Coronary artery (tissue), 2 donors: ENCODE data around the gene OR52W1.
"Not testable (repeated sequence)": the region's sequence is repeated elsewhere in the genome, so short reads cannot be mapped to it uniquely, and the experiment has no call there.

Source experiments
- DNase-seq: peaks from one replicate; pipeline ENCODE4 v3.0.0-alpha.2; 2017; ENCODE audit warnings: low spot score
- H3K27ac ChIP-seq, 2 donors: fragments of 200-600 bp; sonication (generic); one replicate each; pipeline ENCODE4 v1.5.1; 2016 to 2019
- H3K4me3 ChIP-seq: fragments of 200-600 bp; sonication (generic); 2 replicates; pipeline ENCODE4 v1.5.1; 2016; ENCODE audit warnings: mild to moderate bottlenecking, moderate library complexity
- CTCF ChIP-seq: fragments of 200-600 bp; sonication (generic); IDR thresholded peaks from one replicate; pipeline ENCODE4 v1.5.1; 2019; ENCODE audit warnings: antibody characterized with exemption

OR52W1 gene

DNA sequence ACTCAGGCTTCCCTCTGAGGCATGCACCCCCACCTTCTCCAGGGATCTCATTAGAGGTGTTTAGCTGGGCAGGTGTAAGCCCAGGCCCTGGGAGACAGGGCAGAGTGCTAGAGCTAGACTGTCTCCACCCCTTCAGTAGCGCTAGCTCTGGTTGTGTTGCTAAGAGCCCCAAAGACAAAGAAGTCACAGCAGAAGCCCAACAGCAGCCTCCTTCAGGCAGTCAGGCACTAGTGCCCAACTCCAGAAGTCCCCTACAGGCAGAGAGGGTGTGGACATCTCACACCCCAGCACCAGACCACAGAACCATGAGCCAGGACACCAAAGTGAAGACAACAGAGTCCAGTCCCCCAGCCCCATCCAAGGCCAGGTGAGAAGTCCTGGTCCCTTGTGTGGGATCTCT lies 39.9 kb downstream of the OR52W1 start, which contains the start of gene CNGA4:
Gene CNGA4 (plus strand): TSS at position 188 of the 400 bp plus-strand sequence. CDS start 118 bp downstream, at position 306.
- Histone ChIP-seq H3K27ac (no peak within 1 kb of the TSS), H3K4me3 (no peak within 1 kb of the TSS)
- no peak for TF ChIP-seq CTCF
- no peak for DNase-seq

DNA sequence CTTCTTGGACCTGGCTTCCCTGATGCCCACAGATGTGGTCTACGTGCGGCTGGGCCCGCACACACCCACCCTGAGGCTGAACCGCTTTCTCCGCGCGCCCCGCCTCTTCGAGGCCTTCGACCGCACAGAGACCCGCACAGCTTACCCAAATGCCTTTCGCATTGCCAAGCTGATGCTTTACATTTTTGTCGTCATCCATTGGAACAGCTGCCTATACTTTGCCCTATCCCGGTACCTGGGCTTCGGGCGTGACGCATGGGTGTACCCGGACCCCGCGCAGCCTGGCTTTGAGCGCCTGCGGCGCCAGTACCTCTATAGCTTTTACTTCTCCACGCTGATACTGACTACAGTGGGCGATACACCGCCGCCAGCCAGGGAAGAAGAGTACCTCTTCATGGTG lies 41.1 kb downstream of the OR52W1 start:
- no peak for DNase-seq
- Histone ChIP-seq H3K4me3 (no peak overlapping the region), H3K27ac (no peak overlapping the region)
- no peak for TF ChIP-seq CTCF

DNA sequence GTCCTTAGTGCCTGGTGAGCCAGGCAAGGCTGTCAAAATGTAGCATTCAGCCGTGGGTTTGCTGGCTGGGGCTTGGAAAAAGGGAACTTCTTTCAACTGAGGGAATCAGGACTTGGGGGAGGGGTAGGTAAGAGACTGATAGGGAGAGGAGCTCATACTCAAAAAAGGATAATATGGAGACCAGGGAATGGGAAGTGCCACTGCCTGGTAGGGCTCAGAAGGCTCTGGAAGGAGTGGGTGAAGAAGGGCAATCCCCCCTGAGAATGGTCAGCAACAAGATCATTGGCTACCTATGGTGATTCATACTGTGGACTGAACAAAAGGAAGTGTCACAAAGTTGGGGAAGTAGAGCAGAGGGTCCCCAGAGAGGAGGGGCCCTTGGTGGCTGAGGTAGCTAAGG lies 41.8 kb downstream of the OR52W1 start:
- no peak for DNase-seq

DNA sequence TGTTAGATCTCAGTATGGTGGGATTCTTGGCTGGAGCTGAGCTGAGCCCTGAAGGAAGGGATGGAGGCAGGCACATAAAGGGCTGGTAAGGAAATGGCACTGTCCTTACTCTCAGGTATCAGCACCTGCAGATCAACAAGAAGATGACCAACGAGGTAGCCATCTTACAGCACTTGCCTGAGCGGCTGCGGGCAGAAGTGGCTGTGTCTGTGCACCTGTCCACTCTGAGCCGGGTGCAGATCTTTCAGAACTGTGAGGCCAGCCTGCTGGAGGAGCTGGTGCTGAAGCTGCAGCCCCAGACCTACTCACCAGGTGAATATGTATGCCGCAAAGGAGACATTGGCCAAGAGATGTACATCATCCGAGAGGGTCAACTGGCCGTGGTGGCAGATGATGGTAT lies 42.3 kb downstream of the OR52W1 start:
- no peak for TF ChIP-seq CTCF
- DNase-seq, result no peak
- Histone ChIP-seq H3K27ac (no peak overlapping the region), H3K4me3 (no peak overlapping the region)

More for the DNA sequence above, 41.8 kb downstream of the OR52W1 start:
- no peak for TF ChIP-seq CTCF
- no peak overlapping the region for H3K27ac ChIP-seq
- no peak overlapping the region for H3K4me3 ChIP-seq

GRCh38 chr11:6245536-6245935 lies 46.5 kb downstream of the OR52W1 start:
- no peak overlapping the region for H3K4me3 ChIP-seq
- TF ChIP-seq CTCF, result no peak
- DNase-seq, result no peak
- H3K27ac ChIP-seq, result no peak overlapping the region

DNA sequence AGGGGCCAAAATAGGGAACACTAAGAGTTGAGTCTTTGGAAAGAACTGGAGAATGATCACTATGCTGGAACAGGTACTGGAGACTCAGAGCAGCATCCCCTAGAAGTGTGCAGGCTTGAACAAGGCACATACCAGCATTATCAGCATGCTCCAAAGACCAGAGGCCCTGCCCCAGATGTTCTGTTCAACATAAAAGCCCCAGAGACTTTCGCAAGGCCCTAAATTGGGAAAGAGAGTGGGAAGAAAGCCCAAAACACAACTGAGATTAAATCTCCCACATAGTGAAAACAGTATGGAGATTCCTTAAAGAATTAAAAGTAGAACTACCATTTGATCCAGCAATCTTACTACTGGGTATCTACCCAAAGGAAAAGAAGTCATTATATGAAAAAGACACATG lies 49.2 kb downstream of the OR52W1 start:
- no peak for TF ChIP-seq CTCF
- no peak overlapping the region for H3K27ac ChIP-seq
- no peak for DNase-seq
- no peak overlapping the region for H3K4me3 ChIP-seq

GRCh38 chr11:6248897-6249296 lies 49.9 kb downstream of the OR52W1 start:
- not testable (repeated sequence) for H3K4me3 ChIP-seq, H3K27ac ChIP-seq, DNase-seq
